ENCODE data around the gene TMEM170A.
"Not testable (repeated sequence)": the region's sequence is repeated elsewhere in the genome, so short reads cannot be mapped to it uniquely, and the experiment has no call there.

Gene TMEM170A

DNA sequence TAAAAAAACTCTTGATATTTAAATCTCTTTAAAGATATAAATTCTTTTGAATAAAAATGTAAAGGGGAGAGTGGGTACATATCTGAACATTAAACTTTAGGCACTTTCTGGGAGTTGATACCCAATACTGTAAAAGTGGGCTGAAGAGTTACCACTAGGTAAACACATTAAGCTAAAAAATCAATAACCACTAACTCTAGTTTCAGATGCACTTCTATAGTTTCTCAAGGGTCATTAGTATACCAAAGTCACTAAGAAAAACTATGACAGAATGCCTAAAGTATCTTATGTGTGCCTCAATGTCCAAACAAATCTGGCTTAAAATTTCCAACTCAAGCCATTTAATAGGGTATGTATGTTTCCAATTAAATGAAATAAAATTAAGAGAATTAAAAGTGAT is 18.1 kb downstream of the TMEM170A start:
- TF ChIP-seq, protein P1, sequence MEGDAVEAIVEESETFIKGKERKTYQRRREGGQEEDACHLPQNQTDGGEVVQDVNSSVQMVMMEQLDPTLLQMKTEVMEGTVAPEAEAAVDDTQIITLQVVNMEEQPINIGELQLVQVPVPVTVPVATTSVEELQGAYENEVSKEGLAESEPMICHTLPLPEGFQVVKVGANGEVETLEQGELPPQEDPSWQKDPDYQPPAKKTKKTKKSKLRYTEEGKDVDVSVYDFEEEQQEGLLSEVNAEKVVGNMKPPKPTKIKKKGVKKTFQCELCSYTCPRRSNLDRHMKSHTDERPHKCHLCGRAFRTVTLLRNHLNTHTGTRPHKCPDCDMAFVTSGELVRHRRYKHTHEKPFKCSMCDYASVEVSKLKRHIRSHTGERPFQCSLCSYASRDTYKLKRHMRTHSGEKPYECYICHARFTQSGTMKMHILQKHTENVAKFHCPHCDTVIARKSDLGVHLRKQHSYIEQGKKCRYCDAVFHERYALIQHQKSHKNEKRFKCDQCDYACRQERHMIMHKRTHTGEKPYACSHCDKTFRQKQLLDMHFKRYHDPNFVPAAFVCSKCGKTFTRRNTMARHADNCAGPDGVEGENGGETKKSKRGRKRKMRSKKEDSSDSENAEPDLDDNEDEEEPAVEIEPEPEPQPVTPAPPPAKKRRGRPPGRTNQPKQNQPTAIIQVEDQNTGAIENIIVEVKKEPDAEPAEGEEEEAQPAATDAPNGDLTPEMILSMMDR (IDR thresholded peaks at IDR 0.05; ENCODE audit: low read depth, low read length) = no peak
- no peak overlapping the region for H3K4me3 ChIP-seq (replicated peaks in 1 of 2; ENCODE audit: low read depth in 2 of 2, low read length in 2 of 2)
- DNase-seq (ENCODE audit: low read depth in 2 of 2) = no peak

DNA sequence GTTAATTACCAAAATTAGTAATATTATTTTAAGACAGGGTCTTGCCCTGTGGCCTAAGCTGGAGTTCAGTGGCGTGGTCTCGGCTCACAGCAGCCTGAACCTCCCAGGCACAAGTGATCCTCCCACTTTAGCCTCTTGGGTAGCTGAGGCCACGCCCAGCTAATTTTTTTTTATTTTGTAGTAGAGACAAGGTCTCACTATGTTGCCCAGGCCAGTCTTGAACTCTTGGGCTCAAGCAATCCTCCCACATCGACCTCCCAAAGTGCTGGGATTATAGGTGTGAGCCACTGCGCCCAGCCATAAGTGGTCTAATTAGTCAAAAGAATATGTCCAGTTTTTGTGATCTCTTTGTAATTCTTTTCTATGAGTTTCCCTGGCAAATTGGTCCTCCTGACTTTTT is 19.2 kb downstream of the TMEM170A start:
- TF ChIP-seq, protein P1 (IDR thresholded peaks at IDR 0.05; ENCODE audit: low read depth, low read length) = no peak
- no peak overlapping the region for H3K4me3 ChIP-seq (replicated peaks in 1 of 2; ENCODE audit: low read depth in 2 of 2, low read length in 2 of 2)
- DNase-seq (ENCODE audit: low read depth in 2 of 2) = no peak

- DNase-seq (ENCODE audit: low read depth in 2 of 2) = peak in 1 of 2 donors; percentile 43
- TF ChIP-seq, protein P1 (IDR thresholded peaks at IDR 0.05; ENCODE audit: low read depth, low read length) = no peak
- no peak overlapping the region for H3K4me3 ChIP-seq (replicated peaks in 1 of 2; ENCODE audit: low read depth in 2 of 2, low read length in 2 of 2)
Observed at GRCh38 chr16:75443298-75443697, 21.2 kb downstream of the TMEM170A start.

DNA sequence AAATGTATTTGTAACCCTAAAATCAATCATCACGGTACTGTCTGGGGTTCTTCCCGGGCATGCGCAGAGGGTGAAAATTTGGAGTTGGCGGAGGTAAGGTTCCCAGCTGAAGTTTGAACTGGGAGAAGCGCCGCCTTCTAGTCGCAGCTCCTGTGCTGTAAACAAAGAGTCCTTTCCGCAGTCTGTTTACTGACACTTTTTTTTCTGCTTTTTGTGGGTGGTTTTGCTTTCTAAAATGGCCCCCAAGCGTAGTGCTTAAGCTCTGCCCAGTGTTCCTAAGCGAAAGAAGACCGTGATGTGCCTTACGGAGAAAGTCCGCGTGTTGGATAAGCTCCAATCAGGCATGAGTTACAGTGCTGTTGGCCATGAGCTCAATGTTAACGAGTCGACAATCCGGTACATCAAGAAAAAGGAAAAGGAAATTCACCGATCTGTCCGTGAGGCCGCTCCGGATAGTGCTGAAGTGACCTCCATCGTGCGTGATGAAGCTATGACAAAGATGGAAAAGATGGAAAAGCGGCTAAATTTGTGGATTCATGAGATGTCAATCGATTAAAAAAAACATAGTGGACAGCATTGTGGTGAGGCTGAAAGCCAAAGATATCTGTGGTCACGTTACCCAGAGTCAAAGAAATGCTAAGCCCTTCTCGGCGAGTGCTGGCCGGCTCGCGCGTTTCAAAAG is 30.6 kb downstream of the TMEM170A start:
- TF ChIP-seq, protein P1 (IDR thresholded peaks at IDR 0.05; ENCODE audit: low read depth, low read length) = no peak
- H3K4me3 ChIP-seq (replicated peaks in 1 of 2; ENCODE audit: low read depth in 2 of 2, low read length in 2 of 2) = peak overlapping the region; percentile 92 to 93
- peak; percentile 96 to 97 for DNase-seq (ENCODE audit: low read depth in 2 of 2)

DNA sequence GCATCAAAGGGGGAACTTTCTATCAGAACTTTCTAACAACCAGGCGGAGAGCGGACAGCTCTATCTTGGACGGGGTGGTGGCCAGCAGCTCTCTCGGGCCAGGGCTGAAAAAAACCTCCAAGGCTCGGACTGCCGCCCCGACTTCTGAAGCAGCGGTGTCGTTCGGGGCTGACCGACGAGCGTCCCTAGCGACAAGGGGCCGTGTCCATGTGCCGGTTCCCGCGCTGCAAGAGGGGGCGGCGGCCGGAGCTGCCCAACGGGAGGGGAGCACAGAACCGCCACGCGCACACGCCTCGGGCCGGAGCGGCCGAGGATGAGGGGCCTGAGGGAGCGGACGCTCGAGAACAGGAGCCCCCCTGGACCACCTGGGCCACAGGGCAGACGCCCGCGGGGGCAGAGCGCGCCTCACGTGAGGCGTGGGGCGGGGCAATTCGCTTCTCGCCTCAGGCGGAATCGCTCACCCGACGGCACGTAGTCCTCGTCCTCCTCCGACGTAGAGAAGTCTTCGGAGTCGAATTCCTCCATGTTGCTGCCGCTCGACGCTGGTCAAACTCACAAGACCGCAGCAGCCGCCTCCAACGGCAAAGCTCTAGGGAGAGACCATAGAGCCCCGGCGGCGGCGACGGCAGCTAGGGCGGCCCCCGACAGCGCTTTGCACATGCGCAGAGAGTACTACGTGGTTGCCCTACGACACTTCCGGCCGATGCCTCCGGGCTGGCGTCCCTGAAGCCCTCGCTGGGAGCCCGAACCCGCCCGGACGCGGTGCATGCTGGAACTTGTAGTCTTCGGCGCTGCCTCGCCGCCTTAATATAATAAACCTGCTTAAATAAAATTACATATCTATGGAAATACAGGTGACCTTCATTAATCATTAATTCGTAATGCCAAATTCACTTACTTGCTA is 31.4 kb downstream of the TMEM170A start, which contains the start of gene CFDP1:
Gene CFDP1, minus strand, starts transcription at position 676 of the 904 bp plus-strand sequence. Its CDS starts 151 bp downstream, at position 525.
- H3K4me3 ChIP-seq (replicated peaks in 1 of 2; ENCODE audit: low read depth in 2 of 2, low read length in 2 of 2) = peak within 1 kb of the TSS; percentile 92 to 93
- TF ChIP-seq, protein P1 (IDR thresholded peaks at IDR 0.05; ENCODE audit: low read depth, low read length) = no peak
- DNase-seq (ENCODE audit: low read depth in 2 of 2) = peak; percentile 95 to 96

DNA sequence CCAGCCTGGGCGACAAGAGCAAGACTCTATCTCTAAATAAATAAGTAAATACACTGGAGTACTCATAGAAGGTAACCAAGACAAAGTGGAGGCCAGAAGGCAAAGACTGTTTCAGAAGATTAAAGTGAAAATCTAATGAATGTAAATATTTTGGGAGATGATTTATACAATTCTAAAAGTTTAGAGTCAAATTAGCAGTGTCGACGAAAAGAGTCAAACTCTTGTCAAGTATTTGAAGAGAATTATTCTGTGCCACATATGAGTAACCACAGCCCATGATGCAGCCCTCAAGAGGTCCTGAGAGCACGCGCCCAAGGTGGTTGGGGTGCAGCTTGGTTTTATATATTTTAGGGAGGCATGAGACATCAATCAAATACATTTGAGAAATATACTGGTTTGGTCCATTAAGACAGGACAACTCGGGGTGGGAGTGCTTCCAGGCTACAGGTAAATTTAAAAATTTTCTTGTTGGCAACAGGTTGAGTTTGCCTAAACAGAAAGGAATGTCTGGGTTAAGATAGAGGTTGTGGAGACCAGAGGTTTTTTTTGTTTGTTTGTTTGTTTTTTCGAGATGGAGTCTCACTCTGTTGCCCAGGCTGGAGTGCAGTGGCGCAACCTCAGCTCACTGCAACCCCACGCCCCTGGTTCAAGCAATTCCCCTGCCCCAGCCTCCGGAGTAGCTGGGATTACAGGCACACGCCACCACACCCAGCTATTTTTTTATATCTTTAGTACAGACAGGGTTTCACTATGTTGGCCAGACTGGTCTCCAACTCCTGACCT is 34.7 kb downstream of the TMEM170A start:
- no peak for DNase-seq (ENCODE audit: low read depth in 2 of 2)
- H3K4me3 ChIP-seq (replicated peaks in 1 of 2; ENCODE audit: low read depth in 2 of 2, low read length in 2 of 2) = no peak overlapping the region
- TF ChIP-seq, protein P1 (IDR thresholded peaks at IDR 0.05; ENCODE audit: low read depth, low read length) = no peak

DNA sequence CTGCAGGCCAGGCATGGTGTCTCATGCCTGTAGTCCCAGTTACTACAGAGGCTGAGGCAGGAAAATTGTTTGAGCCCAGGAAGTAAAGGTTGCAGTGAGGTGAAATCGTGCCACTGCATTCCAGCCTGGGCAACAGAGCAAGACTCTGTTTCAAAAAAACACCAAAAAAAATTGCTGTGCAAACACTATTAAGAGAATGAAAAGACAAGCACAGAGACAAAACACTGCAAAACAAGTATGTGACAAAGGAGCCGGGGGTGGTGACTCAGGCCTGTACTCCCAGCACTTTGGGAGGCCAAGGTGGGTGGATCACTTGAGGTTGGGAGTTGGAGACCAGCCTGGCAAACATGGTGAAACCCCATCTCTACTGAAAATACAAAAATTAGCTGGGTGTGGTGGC is 38.0 kb downstream of the TMEM170A start:
- not testable (repeated sequence) for H3K4me3 ChIP-seq (replicated peaks in 1 of 2; ENCODE audit: low read depth in 2 of 2, low read length in 2 of 2)
- peak; percentile 19 to 40 for DNase-seq (ENCODE audit: low read depth in 2 of 2)

- DNase-seq (ENCODE audit: low read depth in 2 of 2); H3K4me3 ChIP-seq (replicated peaks in 1 of 2; ENCODE audit: low read depth in 2 of 2, low read length in 2 of 2): not testable (repeated sequence)
Observed at GRCh38 chr16:75424105-75424762, 40.3 kb downstream of the TMEM170A start.
